HepG2 (cell line): Measurements from ENCODE around the gene LRTM2. TPM values are rescaled to one million over a fixed set of nuclear protein-coding genes. Genes with fewer than 3 reads are reported as not detected.

ENCODE experiments used
- ATAC-seq: fragments of 200-7000 bp; cut with Tn5 transposase; 3 replicates; pipeline ENCODE4 v1.9.1; 2020; ENCODE audit warnings: mild to moderate bottlenecking, moderate library complexity
- Bru-seq: library from RNA; stranded (reverse); fragments of 400-500 nt; gene quantifications from one replicate; lab custom pipeline; 2021; lab: Mats Ljungman, UMichigan
- BruChase-seq, 2 experiments: library from RNA; stranded (reverse); fragments of 400-500 nt; gene quantifications; one replicate each; lab custom pipeline; 2021; lab: Mats Ljungman, UMichigan
- BruUV-seq: library from RNA; stranded (reverse); fragments of 400-500 nt; replicated peaks from 2 replicates; lab custom pipeline; 2021; lab: Mats Ljungman, UMichigan
- CTCF ChIA-PET: fragments of 300-600 bp; formaldehyde crosslinking; extraction: SDS; loops from one replicate; lab custom pipeline; 2021; ENCODE audit warnings: low total read pairs, inconsistent platforms, low intra/inter-chr PET ratio; lab: Yijun Ruan, JAX
- POLR2A ChIA-PET: fragments of 350-600 bp; sonication (Branson Sonifier 250); formaldehyde crosslinking; loops from one replicate; lab custom pipeline; 2020; ENCODE audit warnings: antibody characterized with exemption, inconsistent platforms; lab: Yijun Ruan, JAX
- DNase-seq: peaks from one replicate; pipeline ENCODE4 v3.0.0-alpha.2; 2015; ENCODE audit warnings: low spot score
- FAIRE-seq: peaks from 3 replicates; lab custom pipeline; 2011; peaks lifted over from hg19 to GRCh38; lab: Jason Lieb, UNC
- H2AFZ ChIP-seq: one replicate; pipeline ENCODE4 v1.6.1; 2011; ENCODE audit warnings: low read length, inconsistent platforms
- H3K27ac ChIP-seq: fragments of 300-600 bp; 3 replicates; pipeline ENCODE4 v1.8.0; 2011; ENCODE audit warnings: mixed run types, mild to moderate bottlenecking, mixed read lengths, low read length, inconsistent platforms; ENCODE audit not compliant: insufficient read depth; ENCODE audit errors: extremely low read length
- H3K27me3 ChIP-seq, 2 experiments: fragments of 200-600 bp in 1 of 2; 2 replicates in 1 of 2; 3 replicates in 1 of 2; pipeline versions ENCODE4 v1.6.0 to v1.8.0; 2011; ENCODE audit warnings: low read length in 2 of 2, mild to moderate bottlenecking in 2 of 2, moderate library complexity in 2 of 2, inconsistent platforms in 1 of 2; ENCODE audit not compliant: insufficient read depth in 2 of 2, control insufficient read depth in 1 of 2
- H3K36me3 ChIP-seq, 2 experiments: fragments of 200-600 bp in 1 of 2; replicated peaks in 1 of 2; 2 replicates in 1 of 2; 3 replicates in 1 of 2; pipeline versions ENCODE4 v1.5.1 to v1.8.0; 2011; ENCODE audit warnings: low read length in 2 of 2, inconsistent platforms in 1 of 2; ENCODE audit not compliant: insufficient read depth in 2 of 2, control insufficient read depth in 1 of 2
- H3K4me1 ChIP-seq: 2 replicates; pipeline ENCODE4 v1.5.1; 2012; ENCODE audit warnings: low read length, inconsistent platforms; ENCODE audit not compliant: insufficient read depth
- H3K4me2 ChIP-seq: 2 replicates; pipeline ENCODE4 v1.6.0; 2011; ENCODE audit warnings: low read depth, low read length, inconsistent platforms
- H3K4me3 ChIP-seq, 3 experiments: fragments of 200-600 bp in 1 of 3; sonication (generic), shearing (Covaris generic) in 1 of 3; replicated peaks in 1 of 3; 2 replicates each; pipeline ENCODE4 v1.5.1; 2011 to 2016; ENCODE audit warnings: low read length in 3 of 3, inconsistent platforms in 2 of 3, low read depth in 2 of 3, mild to moderate bottlenecking in 2 of 3, control low read depth in 1 of 3, mixed read lengths in 1 of 3; ENCODE audit not compliant: insufficient read depth in 1 of 3
- H3K79me2 ChIP-seq: one replicate; pipeline ENCODE4 v1.6.1; 2011; ENCODE audit warnings: low read length, inconsistent platforms; ENCODE audit not compliant: insufficient read depth
- H3K9ac ChIP-seq: 2 replicates; pipeline ENCODE4 v1.6.0; 2011; ENCODE audit warnings: mild to moderate bottlenecking, low read depth, low read length, inconsistent platforms; ENCODE audit not compliant: insufficient read depth
- H3K9me3 ChIP-seq: 2 replicates; pipeline ENCODE4 v1.5.1; 2012; ENCODE audit warnings: mild to moderate bottlenecking, low read length
- H4K20me1 ChIP-seq: 2 replicates; pipeline ENCODE4 v1.6.0; 2011; ENCODE audit warnings: inconsistent platforms, mild to moderate bottlenecking, low read length, moderate library complexity; ENCODE audit not compliant: insufficient read depth
- KLF12 ChIP-seq: sonication (generic); formaldehyde crosslinking; IDR thresholded peaks from 2 replicates; pipeline ENCODE4 v1.4.0; 2020; ENCODE audit warnings: missing genetic modification reagents, borderline replicate concordance
- ZBTB38 ChIP-seq: sonication (generic); formaldehyde crosslinking; IDR thresholded peaks from 2 replicates; pipeline ENCODE4 v1.5.1; 2020; ENCODE audit warnings: mild to moderate bottlenecking, missing genetic modification reagents
- WGBS: methylation state at CpG from one replicate; pipeline ENCODE4 v1.1.6; 2017; ENCODE audit warnings: low lambda C conversion rate; 5-methylcytosine and 5-hydroxymethylcytosine counted together
- in situ Hi-C: cut with HindIII; loops from 2 replicates; pipeline ENCODE4 v1.10.0; 2017; ENCODE audit warnings: low pct_unique_long_range_greater_than_20kb; ENCODE audit not compliant: extremely low pct_ligation_motif_present
- intact Hi-C: fragments of 100-400 bp; cut with micrococcal nuclease; formaldehyde crosslinking; loops from one replicate; pipeline ENCODE4 v1.10.0; 2022; ENCODE audit not compliant: unreplicated experiment
- long read RNA-seq, 2 experiments: library from RNA in 1 of 2; library from polyadenylated mRNA in 1 of 2; stranded (forward) in 1 of 2; unstranded in 1 of 2; transcript quantifications; one replicate each; pipeline ENCODE4 v2.0.0, GENCODE V29; 2019 to 2022
- polyA minus RNA-seq, 3 experiments: library from RNA; depleted of rRNA, polyadenylated mRNA; stranded (reverse); fragments of >200 nt; gene quantifications; 2 replicates each; pipeline ENCODE4 v1.2.3, GENCODE V29; 2011; ENCODE audit warnings: low replicate concordance in 1 of 3
- polyA plus RNA-seq, 8 experiments: library from polyadenylated mRNA; depleted of rRNA in 3 of 8; stranded (reverse) in 7 of 8; unstranded in 1 of 8; fragments of >200 nt; fragmentation: Illumina TruSeq in 4 of 8; extraction: Trizol in 4 of 8; gene quantifications; 2 replicates each; pipeline versions ENCODE4 v1.2.1 to v1.2.3, GENCODE V29; 2011 to 2016; ENCODE audit warnings: low read depth in 4 of 8, missing spikeins in 1 of 8, mixed read lengths in 1 of 8; ENCODE audit not compliant: insufficient read depth in 1 of 8
- total RNA-seq, 5 experiments: library from RNA; depleted of rRNA; stranded (reverse); fragments of >200 nt; fragmentation: Illumina TruSeq; extraction: Trizol; gene quantifications; 2 replicates each; pipeline ENCODE4 v1.2.3, GENCODE V29; 2016; ENCODE audit warnings: low read depth in 1 of 5
- TF ChIP-seq, protein P1 (sequence below): sonication (generic); formaldehyde crosslinking; IDR thresholded peaks from 2 replicates; pipeline ENCODE4 v1.5.1; 2020; ENCODE audit warnings: missing genetic modification reagents, mild to moderate bottlenecking, borderline replicate concordance
- TF ChIP-seq, protein P2 (sequence below): sonication (generic); formaldehyde crosslinking; IDR thresholded peaks from 2 replicates; pipeline ENCODE4 v1.4.0; 2020; ENCODE audit warnings: missing genetic modification reagents

LRTM2 gene
- total RNA-seq (2016; rRNA removed; fragmentation: Illumina TruSeq; extraction: Trizol) (not detected in 2 replicates), polyA plus RNA-seq (2011; rRNA removed) (0.09 and 0.17 TPM in 2 replicates), polyA minus RNA-seq (2011; rRNA and poly(A)+ RNA removed; ENCODE audit: low replicate concordance) (0.40 TPM in 1 of 2 replicates, not detected in the other), Bru-seq, nascent RNA (percentile 9 among the genes with signal in this experiment), BruChase-seq, experiment 1, labeled RNA remaining after a 6-hour chase (percentile 14 among the genes with signal in this experiment), BruChase-seq, experiment 2, labeled RNA remaining after a 2-hour chase (percentile 6 among the genes with signal in this experiment)
- not detected in 2 replicates for total RNA-seq (2016; cell fraction: cytosol; rRNA removed; fragmentation: Illumina TruSeq; extraction: Trizol; ENCODE audit: low read depth)
- not detected in 2 replicates for total RNA-seq (2016; cell fraction: insoluble cytoplasmic fraction; rRNA removed; fragmentation: Illumina TruSeq; extraction: Trizol)
- not detected in 2 replicates for total RNA-seq (2016; cell fraction: membrane; rRNA removed; fragmentation: Illumina TruSeq; extraction: Trizol)
- not detected in 2 replicates for total RNA-seq (2016; cell fraction: nucleus; rRNA removed; fragmentation: Illumina TruSeq; extraction: Trizol)
- 0.09 TPM in 2 replicates for polyA plus RNA-seq (2011; cell fraction: cytosol; rRNA removed)
- polyA plus RNA-seq (2011; cell fraction: nucleus; rRNA removed) = 0.39 and 0.76 TPM in 2 replicates
- polyA plus RNA-seq (2012) = 0.16 and 0.17 TPM in 2 replicates
- not detected in 2 replicates for polyA plus RNA-seq (2016; cell fraction: cytosol; fragmentation: Illumina TruSeq; extraction: Trizol; ENCODE audit: low read depth)
- not detected in 2 replicates for polyA plus RNA-seq (2016; cell fraction: insoluble cytoplasmic fraction; fragmentation: Illumina TruSeq; extraction: Trizol; ENCODE audit: low read depth)
- polyA plus RNA-seq (2016; cell fraction: membrane; fragmentation: Illumina TruSeq; extraction: Trizol; ENCODE audit: low read depth) = not detected in 2 replicates
- not detected in 2 replicates for polyA plus RNA-seq (2016; cell fraction: nucleus; fragmentation: Illumina TruSeq; extraction: Trizol; ENCODE audit: insufficient read depth, low read depth)
- not detected in 2 replicates for polyA minus RNA-seq (2011; cell fraction: cytosol; rRNA and poly(A)+ RNA removed)
- polyA minus RNA-seq (2011; cell fraction: nucleus; rRNA and poly(A)+ RNA removed) = not detected in 2 replicates
- long read RNA-seq, experiment 1 = 0 reads
- long read RNA-seq, experiment 2, partial matches to known transcripts = 0 of 1 reads
- long read RNA-seq, experiment 2, other reads (novel, unspliced or antisense) = 1 of 1 reads

DNA sequence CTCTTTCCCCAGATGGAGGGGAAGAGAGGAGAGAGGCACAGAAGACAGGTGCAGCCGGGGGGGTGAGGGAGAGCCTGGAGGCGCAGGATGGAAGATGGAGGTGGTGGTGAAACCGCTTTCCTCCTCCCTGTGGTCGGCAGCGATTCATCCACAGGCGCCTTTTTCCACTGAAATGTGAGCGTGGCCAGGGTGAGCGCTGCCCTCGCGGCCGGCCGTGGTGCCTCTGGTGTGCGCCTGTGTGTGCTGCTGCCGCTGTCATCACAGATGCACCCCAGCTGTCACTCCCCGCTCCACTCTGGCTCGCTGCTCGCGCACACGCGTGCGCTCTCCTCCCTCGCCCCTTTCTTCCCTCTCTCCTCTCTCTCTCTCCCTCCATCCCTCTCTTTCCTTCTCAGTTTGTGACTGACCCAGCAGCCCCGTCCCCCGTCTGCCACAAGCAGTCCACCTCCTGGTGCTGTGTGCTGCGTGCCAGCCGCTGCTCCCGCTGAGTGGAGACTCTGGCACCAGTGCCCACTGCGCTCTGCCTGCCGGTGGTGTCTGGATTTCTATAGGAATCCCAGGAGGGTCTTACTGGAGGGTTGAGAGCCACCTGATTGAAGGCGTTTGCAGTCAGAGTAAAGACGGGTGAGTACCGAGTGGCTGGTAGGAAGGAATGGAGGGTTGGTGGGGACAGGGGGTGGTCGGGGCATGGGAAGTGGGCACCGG, at the start of gene LRTM2:
LRTM2 (plus strand) TSS at position 375 of the 705 bp plus-strand sequence. CDS start 7,584 bp downstream, outside the sequence.
- Histone ChIP-seq H3K36me3 (no peaks in the 10 kb centered on the region), H4K20me1 (no peaks in the 10 kb centered on the region), H3K4me2 (peak within 1 kb of the TSS; percentile 49; the same call in 1 of the 2 replicates), H3K79me2 (no peaks in the 10 kb centered on the region), H3K27ac (no peak within 1 kb of the TSS), H3K4me3 (no peak within 1 kb of the TSS), H2AFZ (no peak within 1 kb of the TSS), H3K4me1 (peaks cover 59% of the 10 kb centered on the region), H3K9ac (no peak within 1 kb of the TSS), H3K9me3 (no peaks in the 10 kb centered on the region), H3K27me3 (peaks cover 15 to 50% of the 10 kb centered on the region in 2 experiments)
- DNase-seq (no peak), FAIRE-seq (no peak), ATAC-seq (no peak)
- intact Hi-C loops (no loop called here), in situ Hi-C loops (no loop called here)
- TF ChIP-seq ZBTB38 = peak; percentile 51; the same call in 1 of the 2 replicates
- TF ChIP-seq, protein P1, sequence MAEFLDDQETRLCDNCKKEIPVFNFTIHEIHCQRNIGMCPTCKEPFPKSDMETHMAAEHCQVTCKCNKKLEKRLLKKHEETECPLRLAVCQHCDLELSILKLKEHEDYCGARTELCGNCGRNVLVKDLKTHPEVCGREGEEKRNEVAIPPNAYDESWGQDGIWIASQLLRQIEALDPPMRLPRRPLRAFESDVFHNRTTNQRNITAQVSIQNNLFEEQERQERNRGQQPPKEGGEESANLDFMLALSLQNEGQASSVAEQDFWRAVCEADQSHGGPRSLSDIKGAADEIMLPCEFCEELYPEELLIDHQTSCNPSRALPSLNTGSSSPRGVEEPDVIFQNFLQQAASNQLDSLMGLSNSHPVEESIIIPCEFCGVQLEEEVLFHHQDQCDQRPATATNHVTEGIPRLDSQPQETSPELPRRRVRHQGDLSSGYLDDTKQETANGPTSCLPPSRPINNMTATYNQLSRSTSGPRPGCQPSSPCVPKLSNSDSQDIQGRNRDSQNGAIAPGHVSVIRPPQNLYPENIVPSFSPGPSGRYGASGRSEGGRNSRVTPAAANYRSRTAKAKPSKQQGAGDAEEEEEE (CRISPR knock-in tag) = no peak
- TF ChIP-seq, protein P2, sequence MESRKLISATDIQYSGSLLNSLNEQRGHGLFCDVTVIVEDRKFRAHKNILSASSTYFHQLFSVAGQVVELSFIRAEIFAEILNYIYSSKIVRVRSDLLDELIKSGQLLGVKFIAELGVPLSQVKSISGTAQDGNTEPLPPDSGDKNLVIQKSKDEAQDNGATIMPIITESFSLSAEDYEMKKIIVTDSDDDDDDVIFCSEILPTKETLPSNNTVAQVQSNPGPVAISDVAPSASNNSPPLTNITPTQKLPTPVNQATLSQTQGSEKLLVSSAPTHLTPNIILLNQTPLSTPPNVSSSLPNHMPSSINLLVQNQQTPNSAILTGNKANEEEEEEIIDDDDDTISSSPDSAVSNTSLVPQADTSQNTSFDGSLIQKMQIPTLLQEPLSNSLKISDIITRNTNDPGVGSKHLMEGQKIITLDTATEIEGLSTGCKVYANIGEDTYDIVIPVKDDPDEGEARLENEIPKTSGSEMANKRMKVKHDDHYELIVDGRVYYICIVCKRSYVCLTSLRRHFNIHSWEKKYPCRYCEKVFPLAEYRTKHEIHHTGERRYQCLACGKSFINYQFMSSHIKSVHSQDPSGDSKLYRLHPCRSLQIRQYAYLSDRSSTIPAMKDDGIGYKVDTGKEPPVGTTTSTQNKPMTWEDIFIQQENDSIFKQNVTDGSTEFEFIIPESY (CRISPR knock-in tag) = 0 out of 2 replicates have a peak, but pooled peaks have one; percentile 40
- TF ChIP-seq KLF12 (CRISPR knock-in tag) = no peak
- ChIA-PET POLR2A (interaction anchor here (1.9 kb wide), 1 partner anchor 8 kb away, joined by 15 read pairs; no protein-coding TSS in a partner anchor), CTCF (no interaction called here)
- WGBS = 78% methylated on average over 27 of the region's 34 CpGs
- BruUV-seq = no TSS peak
